Effector CD4-positive, alpha-beta T cell (primary cell): ENCODE results near the gene TPRN.

Source experiments
- DNase-seq: peaks from one replicate; pipeline ENCODE4 v3.0.0-alpha.2; 2020

The TPRN gene

DNA sequence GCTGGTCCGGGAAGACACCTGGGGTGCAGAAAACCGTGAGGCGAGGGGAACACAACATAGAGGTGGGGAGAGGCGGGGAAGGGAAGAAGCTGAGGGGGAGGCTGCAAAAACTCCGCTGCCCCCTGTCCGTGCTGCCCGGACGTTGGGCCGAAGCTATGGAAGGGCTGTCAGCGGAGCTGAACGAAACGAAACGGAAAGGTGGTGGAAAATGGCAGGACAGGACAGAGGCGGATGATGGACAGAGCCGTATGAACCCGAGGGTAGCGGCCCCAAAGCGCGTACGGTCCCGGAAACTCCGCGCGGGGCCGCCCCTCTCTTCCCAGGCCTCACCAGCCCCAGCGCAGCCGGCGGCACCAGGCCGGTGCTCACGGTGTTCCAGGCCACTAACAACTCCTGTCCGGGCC lies 12.5 kb downstream of the TPRN start:
- no peak for DNase-seq

DNA sequence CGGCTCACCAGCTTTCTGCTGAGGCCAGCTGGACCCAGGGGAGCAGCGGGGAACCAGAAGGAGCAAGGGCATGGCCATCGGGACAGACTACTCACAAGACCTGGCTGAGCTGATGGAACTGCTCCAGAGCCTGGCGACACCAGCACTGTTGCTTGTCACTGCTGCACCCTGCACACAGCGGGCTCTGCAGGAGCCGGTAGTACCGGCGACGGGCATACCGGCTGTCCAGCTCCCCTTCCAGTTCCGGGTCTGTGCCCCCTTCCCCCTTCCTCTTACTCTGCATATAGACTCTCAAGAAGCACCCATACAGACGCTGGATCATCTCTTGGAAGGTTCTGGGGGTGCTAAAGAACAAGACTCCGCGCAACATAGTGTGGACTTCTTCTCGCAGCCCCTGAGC lies 13.2 kb downstream of the TPRN start:
- DNase-seq = no peak

DNA sequence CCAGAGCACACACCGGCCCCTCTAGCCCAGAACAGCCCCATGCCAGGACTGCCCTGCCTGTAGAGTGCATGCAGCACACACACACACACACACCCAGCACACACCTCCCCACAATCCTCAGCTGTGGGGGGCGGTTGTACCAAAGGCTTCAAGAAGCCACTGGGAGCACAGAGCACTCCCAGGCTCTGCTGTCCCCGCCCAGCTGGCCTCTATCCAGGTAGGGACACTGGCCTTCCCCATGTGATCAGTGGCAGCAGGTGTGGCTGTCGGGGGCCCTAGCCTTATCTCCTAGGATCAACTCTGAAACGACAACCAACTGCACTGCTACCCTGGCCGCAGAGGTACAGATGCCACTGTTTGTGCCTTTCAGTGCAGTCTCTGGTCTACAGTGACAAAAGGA lies 14.2 kb downstream of the TPRN start:
- DNase-seq = no peak

DNA sequence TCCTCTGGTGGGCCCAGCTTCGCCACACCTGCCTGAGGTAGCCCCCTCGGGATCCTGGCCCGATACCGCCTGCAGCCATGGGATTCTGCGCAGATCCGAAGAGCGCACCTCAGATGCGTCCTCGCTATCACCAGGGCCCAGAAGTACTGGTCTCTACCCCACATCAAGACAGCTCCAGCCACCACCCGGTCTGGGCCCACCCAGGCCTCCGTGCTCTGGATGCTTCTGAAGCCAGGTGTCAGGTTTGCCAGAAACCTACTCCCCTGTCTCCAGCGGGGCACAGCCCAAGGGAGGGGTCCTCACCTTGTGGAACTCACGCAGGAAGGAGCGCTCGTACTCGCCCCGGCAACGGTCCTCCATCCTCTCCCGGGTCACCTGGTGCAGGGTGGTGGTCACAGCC lies 14.6 kb downstream of the TPRN start:
- no peak for DNase-seq

DNA sequence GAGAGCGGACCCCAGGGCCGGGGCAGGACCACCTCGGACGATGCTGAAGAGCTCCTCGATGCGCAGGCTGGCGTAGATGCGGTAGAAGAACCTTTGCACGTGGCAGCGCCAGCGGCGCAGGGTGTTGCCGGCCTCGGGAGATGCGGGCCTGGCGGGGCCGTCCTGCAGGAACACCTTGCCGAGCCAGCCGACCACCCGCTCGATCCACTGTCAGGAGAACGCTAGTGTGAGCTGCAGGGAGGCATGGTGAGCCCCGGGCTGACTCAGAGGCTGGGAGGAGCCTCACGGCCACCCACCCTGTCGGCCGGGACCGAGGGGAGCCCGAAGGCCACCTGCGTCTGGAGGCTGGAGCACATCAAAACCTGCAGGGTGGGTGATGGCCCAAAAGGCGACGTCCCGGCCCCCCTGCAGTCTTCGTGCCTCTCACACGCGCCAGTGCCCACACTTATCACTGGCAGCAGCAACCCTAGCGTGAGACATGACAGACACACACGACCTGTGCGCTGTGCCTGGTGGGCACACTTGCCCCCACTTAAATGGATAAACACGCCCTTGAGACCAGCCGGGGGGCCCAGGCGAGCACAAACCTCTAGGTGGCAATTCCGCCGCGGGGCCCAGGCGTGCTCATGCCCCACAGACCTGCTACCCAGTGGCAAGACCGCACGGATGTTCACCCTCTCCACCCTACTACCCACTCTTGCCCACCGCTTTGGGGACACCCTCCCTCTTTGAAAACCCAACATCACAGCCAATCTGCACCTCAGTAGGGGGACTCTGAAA lies 15.5 kb downstream of the TPRN start:
- no peak for DNase-seq

DNA sequence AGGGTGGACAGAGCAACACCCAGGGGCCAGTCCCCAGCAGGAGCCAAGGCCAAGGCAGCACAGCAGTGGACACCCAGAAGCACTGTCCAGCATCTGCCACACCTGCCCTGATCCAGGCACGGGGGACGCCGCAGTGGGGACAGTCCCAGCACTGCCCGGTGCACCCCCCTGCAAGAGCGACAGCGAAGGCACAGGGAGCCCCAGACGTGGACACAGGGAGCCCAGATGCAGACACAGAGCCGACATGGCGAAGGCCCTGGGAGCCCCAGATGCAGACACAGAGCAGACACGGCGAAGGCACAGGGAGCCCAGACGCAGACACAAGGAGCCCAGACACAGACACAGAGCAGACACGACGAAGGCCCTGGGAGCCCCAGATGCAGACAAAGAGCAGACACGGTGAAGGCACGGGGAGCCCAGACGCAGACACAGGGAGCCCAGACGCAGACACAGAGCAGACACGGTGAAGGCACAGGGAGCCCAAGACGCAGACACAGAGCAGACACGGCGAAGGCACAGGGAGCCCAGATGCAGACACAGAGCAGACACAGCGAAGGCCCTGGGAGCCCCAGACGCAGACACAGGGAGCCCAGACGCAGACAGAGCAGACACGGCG lies 16.5 kb downstream of the TPRN start:
- no peak for DNase-seq

DNA sequence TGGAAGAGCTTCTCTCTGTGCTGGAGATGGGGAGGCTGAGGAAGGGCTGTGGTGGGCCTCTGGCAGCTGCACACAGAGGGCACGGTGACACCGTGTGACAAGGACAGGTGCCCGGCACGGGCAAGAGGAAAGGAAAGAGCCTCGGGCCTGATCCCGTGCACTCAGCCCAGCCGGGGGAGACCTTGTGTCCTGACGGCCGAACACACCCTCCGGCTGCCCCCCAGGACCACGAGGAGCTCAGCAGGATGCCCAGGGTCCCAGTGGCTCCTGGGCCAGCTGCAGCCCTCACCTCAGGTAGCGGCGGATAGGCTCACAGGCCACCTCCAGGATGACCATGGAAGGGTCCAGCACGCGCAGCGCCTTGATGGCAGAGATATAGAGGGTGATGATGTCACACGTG lies 17.7 kb downstream of the TPRN start:
- no peak for DNase-seq

DNA sequence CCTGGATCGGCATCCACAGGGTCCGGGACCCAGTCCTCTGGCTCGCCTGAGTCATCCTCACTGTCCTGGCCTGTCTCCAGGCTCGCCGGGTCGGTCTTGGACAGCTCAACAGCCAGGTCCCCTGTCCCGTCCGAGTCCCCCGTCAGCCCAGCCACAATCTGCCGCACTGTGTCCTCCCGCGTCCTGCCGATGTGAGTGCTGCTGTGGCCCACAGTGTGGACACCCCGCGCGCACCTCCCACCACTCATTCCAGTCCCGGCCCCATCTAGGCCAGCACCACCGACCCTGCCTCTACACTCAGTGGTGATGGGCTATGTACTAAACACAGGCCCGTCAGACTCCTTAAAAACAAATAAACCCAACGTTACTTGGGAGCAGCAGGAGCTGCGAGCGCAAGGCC lies 18.9 kb downstream of the TPRN start:
- no peak for DNase-seq

DNA sequence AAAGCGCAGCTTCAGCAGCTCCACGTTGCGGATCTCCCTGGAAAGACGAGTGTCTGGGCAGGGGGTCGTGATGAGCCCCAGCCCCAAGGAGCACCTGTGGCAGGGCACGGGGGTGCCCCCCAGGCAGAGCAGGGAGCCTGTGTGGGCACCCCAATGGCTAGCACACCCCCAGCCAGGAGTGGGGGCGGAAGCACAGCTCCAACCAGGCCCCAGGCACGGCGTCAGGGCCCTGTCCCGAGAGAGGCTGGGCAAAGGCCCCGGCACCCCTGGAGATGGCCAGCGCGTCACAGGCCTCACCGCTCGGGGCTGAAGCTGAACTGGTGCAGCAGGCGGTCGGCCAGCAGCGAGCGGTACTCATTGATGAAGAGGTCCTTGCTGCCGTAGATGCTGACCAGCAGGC lies 20.1 kb downstream of the TPRN start:
- no peak for DNase-seq

DNA sequence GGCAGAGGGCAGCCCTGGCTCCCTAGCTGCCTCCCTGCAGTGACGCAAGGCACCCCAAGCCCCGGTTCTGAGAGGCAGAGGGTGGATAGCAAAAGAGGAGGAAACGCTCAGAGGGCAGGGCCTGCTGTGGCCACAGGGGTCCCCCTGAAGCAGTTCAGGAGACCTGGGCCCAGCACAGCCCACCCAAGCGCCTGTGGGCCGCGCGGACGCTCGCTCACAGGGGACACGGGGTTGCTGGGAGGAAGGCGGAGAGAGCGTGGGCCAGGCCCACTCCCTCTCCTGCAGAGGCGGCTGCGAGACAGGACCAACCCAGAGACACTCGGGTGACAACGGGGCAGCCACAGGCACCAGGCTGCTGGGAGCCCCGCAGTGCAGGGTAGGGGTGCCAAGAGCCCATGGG lies 20.8 kb downstream of the TPRN start:
- DNase-seq = no peak

DNA sequence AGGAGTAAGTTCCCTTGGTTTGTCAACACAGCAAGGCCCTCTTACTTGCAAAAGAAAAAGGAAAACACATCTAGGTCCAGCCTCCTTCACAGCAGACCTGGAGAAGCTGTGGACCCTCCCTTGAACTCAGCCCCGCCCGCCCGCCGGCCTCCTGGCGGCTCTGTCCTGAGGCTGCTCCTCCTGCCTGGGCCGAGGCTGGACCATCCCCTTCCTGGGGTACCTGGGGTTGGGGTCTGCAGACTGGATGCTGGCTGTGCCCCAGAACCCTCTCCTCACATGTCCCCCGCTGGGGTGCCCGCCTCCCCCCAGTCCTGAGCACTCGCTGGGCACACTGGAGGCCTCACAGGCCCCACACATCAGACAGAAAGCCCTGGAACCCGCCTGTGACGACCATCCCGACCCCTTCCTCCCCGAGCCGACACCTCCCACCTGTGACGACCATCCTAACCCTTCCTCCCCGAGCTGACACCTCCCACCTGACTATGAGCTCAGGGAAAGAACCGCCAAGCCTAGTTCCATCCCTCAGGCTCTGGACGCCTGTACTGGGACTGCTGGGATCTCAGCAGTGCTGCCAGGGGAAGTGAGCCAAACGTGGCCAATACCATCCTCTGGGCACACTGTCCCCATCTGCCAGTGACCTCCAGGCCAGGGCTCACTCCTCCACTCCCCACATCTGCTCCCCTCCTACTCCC lies 21.5 kb downstream of the TPRN start:
- DNase-seq = no peak

DNA sequence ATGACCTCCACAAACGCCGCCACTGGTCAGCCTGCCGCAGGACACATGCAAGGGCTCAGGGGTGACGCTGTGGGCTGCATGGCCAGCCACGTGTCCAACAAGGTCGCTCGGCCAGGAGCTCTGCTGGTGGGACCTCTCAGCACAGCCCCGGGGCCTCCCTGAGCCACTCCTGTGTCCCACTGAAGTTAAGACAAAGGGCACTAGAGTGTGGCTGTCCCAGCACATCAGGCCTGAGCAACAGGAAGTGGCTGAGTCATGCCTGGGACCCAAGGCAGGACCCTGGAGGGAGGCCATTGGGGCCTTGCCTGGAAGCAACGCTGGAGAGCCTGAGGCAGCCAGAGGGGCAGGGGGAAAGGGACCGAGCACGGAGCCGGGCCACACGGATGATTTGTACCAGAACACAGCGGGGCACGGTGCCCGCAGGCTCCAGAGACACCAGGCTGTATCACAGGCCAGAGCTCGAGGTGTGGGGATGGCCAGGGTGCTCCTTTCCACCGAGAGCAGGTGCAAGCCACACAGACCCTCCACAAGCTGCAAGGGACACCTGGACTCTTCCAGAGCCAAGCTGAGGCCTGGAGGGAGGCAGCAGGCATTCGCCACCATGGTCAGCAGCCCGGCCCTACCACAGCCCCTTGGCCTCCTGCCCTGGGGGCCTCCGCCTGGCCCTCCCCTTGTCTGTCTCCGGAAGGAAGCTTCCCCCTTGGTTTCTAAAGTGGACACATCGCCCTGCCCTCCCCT lies 22.2 kb downstream of the TPRN start:
- DNase-seq = no peak

DNA sequence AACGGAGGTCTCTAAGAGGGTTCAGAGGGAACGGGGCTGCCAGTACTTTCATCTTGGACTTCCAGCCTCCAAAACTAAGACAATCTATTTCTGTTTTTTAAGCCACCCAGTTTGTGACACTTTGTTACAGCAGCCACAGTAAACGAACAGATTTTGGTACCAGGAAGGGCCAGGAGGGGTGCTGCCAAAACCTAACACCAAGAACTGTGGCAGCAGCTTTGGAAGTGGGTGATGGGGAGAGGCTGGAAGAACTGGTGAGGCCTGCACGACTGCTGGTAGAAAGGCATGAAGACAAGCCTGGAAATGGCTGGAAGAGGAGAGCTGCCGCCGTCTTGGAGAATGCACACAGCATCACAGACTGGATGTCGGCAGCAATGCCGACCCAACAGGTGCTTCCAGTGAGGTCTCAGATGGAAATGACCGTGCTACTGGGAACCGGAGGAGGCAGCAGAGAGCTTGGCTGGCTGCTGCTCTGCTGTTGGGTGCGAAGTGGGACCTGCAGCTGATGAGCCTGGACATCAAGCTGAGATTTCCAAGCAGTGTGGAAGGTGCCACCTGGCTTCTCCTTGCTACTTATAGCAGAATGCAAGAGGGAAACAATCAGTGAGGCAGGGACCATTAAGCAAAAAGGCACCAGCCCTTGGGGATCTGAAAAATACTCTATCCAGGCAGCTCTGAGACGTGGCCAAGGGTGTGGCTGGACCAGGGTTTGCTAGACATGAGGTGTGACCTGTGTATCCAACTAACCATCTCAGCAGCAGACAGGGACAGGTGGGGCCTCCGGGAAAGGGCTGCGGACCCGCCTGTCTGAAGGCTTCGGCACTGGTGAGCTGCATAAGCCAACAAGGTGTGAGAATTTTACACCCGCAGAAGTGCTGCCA lies 24.0 kb downstream of the TPRN start:
- DNase-seq = no peak

DNA sequence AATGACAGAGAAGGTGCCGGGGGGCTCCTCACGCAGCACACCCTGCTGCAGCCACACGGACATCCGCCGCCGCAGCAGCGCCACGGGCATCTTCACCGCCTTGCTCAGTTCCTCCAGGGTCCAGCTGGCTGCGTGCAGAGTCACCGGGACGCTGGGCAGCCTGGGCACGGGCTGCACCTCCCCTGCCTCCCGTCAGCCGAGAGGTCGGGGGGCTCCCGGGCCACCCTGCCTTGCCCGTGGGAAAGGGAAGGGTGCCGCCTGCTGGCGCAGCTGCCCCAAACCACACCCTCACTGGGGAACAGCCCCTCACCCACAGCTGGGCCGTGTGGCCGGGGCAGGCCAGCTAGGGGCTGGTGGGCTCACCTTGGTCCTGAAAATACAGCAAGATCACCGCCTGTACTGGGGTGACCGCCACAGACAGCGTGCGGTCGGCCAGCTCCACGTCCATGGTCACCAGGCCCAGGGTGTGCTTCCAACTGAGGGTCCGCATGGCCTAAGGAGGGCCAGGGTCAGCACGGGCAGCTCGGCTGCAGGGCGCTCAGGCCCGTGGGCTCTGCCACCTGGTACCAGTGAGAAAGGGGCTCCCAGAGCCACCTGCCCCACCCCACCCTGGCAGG lies 25.1 kb downstream of the TPRN start:
- DNase-seq = no peak

DNA sequence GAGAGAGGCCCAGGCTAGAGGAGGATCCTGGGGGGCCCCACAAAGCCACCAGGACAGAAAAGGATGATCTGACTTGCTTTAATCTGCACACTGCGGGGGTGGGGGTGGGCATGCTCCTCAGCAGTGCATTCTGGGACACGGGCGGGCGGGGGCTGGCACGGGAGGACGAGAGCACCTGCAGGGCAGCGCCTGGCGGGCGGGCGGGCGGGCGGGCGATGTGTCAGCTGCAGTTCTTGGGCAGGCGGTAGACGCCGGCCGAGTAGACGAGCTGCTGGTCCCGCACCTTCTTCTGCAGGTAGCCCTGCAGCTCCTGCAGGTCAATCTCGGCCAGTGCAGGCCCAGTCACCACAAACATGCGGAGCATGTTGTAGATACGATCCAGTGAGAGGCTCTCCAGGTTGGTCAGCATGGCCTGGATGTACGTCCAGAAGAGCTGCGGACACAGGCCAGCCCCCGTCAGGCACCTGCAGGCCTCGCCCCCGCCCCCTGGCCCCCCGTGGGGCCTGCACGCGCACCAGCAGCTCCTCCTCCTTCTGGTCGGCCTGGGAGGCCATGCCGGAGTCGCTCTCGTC lies 25.7 kb downstream of the TPRN start:
- no peak for DNase-seq

DNA sequence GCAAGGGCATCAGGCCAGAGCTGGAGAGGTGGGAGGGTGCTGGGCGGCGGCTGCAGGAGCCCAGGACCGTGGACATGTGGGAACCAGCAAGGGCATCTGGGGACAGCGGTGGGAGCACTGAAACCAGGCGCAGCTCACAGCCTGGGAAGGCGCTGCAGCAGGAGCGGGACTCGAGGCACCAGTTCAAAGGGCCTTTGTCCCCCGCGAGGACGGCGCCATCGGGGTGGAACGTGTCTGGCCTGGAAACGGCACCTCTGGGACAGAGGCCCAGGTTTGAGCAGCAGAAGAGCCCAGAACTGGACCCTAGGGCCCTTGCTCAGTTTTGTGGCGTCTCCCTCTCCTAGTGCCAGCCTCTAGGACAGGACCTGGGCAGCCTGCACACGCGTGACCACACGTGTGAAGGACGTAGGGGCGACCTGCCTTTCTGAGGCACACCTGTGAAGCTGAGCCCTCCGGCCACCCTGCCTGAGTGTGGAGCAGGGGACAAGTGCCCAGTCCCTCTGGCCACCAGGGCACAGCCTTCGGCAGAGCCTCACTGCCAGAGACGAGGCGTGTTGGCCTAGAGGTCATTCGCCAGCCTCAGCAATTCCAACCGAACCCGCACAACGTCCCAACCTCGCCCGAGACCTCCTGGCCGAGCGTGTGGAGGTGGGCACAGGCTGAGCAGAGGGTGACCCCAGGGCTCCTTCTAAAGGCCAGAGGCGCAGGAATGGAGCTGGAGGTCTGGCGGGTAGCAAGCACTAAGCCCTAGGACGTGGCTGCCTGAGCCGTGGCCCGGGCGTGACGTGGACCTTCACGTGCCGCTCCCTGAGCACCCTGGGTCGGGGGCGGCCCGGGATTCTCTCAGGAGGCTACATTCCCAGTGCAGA lies 26.5 kb downstream of the TPRN start:
- DNase-seq = no peak

DNA sequence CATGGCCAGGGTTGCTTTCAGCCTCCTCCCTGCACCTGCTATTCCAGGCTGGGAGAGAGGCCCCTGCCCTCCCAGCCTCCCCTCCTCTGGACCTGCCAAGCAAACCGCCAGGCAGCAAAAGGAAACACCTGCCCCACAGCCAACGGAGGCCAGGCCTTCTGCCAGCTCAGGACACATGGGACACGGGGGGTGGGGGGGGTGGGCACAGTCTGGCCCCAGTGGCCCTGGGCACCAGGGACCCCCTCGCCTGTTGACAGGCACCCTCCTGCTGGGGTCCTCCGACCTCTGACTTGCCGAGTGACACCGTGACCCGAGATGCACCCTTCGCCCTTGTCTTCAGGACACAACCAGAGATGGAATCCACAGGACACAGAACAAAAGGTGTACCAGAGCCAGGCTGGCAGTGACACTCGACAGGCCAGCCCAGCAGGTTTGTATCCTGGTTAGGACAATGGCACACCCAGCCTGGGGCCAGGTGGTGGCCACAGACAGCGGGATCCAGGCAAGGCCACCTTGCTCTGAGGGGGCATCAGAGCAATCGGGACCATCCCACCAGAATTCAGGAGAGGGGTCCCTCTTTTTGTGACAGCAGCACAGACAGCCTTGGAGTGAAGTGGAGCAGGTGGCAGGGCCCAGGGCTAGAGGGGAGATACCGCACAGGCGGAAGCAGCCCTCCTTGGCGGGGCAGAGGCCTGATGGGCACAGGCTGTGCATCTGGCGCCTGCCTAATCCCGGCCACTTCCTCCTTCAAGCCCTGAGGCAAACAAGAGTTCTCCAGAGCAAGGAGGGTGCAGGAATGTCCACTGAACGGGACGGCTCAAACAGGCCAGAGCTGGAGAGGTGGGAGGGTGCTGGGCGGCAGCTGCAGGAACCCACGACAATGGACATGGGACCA lies 27.4 kb downstream of the TPRN start:
- DNase-seq = no peak

DNA sequence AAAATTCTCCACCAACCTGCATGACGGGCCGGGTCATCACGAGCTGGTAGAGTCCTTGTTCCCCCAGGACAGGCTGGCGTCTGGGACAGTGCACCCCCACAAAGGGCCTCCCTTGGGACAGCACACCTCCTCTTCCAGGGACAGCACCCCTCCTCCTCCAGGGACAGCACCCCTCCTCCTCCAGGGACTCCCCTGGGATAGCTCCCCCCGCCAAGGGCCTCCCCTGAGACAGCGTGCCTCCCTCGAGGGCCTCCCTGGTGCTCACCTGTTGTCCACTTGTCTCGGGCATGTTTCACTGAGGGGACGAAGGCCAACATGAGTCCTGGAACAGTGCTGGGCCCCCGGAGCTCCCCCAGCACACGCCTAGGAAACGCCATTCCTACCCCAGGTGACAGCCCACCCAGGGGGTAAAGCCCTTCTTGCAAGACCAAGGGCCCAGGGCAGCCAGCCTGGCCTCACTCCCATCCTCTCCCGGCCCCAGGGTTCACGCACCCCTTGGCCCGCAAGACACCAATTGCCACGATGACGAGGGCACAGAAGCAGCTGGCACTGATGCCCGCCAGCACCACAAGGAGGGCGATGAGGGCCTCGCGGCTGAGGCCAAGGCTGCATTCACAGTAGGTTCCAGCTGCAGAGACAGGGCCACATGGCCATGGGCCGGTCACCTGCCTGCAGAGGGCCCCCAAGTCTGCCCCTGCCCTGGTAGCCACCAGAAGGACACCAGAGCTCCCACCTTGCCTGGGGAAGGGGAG lies 29.2 kb downstream of the TPRN start:
- DNase-seq = no peak
